Skeletal muscle tissue (tissue), 4 donors: ENCODE data around the gene SLC12A7. TPM values are rescaled to one million over a fixed set of nuclear protein-coding genes. Genes with fewer than 3 reads are reported as not detected.
"Not testable (repeated sequence)": the region's sequence is repeated elsewhere in the genome, so short reads cannot be mapped to it uniquely, and the experiment has no call there.

Source experiments
- H3K27ac ChIP-seq: one replicate; pipeline ENCODE4 v1.7.0; 2013; ENCODE audit warnings: mild to moderate bottlenecking, low read depth, low read length, inconsistent platforms
- H3K27me3 ChIP-seq, 3 donors: one replicate each; pipeline ENCODE4 v1.7.0; 2013; ENCODE audit warnings: low read length in 3 of 3; ENCODE audit not compliant: control insufficient read depth in 3 of 3, insufficient read depth in 3 of 3
- H3K36me3 ChIP-seq, 3 donors: one replicate each; pipeline ENCODE4 v1.7.0; 2013; ENCODE audit warnings: low read length in 3 of 3; ENCODE audit not compliant: control insufficient read depth in 3 of 3, insufficient read depth in 3 of 3
- H3K4me1 ChIP-seq, 3 donors: one replicate each; pipeline ENCODE4 v1.7.0; 2013; ENCODE audit warnings: low read length in 3 of 3, mild to moderate bottlenecking in 3 of 3; ENCODE audit not compliant: control insufficient read depth in 3 of 3, insufficient read depth in 3 of 3
- H3K4me3 ChIP-seq, 3 donors: one replicate each; pipeline ENCODE4 v1.7.0; 2013; ENCODE audit warnings: low read length in 3 of 3
- H3K9ac ChIP-seq, 3 donors: one replicate each; pipeline ENCODE4 v1.7.0; 2013; ENCODE audit warnings: low read length in 3 of 3, mild to moderate bottlenecking in 3 of 3, moderate library complexity in 2 of 3, low read depth in 1 of 3
- H3K9me3 ChIP-seq, 3 donors: one replicate each; pipeline ENCODE4 v1.7.0; 2013; ENCODE audit warnings: low read length in 3 of 3; ENCODE audit not compliant: control insufficient read depth in 3 of 3
- total RNA-seq: library from RNA; depleted of rRNA; stranded (reverse); fragments of >200 nt; gene quantifications from one replicate; pipeline ENCODE4 v1.2.3, GENCODE V29; 2014
- donor health status: Osteomylitis.

SLC12A7 gene
- total RNA-seq, 1 donor from 2014 or later = 5.7 TPM

DNA sequence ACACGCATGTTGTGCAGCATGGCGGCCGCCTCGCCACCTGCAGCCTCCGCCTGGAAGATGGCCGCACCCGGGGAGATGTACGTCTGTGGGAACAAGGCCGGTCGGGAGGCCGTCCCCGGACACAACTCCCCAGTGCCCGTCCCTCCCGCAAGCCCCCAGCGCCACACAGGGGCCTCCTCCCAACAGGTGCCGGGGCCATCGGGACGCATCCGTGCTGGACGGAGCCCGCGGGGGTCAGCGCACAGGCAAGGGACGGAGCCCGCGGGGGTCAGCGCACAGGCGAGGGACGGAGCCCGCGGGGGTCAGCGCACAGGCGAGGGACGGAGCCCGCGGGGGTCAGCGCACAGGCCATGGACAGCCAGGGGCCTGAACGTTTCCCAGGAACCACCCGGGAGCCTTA lies 26.5 kb downstream of the SLC12A7 start:
- Histone ChIP-seq H3K4me3 (no peak overlapping the region), H3K36me3 (peaks cover 9 to 29% (median 12%) of the 10 kb centered on the region in 3 donors), H3K9me3 (no peaks in the 10 kb centered on the region), H3K27me3 (no peaks in the 10 kb centered on the region), H3K4me1 (no peaks in the 10 kb centered on the region), H3K27ac (no peak overlapping the region), H3K9ac (no peak overlapping the region)

DNA sequence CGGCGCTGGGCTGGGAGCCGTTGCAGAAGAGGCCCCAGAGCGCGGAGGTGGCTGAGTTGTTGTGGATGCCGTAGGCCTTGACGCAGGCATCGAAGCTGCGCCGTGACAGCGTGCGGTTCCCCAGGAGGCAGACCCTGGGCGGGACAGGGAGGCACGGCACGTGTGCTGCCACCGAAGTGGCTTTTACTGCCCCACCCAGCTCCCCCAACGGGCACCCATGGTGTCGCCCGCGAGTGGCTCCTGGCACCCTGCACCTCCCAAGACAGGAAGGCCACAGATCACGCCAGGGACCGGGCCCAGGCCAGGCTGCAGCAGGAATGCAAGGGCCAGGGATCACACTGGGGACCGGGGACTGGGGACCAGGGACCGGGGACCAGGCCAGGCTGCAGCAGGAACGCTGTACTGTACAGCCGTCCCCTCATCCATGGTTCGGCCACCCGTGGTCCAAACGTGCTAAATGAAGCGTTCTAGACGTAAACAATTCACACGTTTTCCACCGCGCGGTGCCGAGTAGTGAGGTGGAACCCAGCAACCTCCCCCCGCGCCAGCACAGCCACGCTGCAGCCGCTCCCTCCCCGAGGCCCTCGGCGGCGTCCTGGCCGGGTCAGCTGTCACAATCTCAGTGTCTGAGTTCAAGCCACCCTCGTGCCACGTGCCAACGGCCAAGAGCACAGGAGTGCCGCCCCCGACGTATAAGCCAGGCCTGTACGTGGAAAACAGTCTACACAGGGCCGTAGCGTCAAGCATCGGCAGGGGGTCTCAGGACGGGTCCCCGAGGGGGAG lies 27.8 kb downstream of the SLC12A7 start:
- H3K9ac ChIP-seq = no peak overlapping the region
- H3K36me3 ChIP-seq = peaks cover 9 to 35% (median 13%) of the 10 kb centered on the region in 3 donors
- H3K27ac ChIP-seq = no peak overlapping the region
- H3K4me1 ChIP-seq = no peaks in the 10 kb centered on the region
- H3K4me3 ChIP-seq = no peak overlapping the region
- H3K27me3 ChIP-seq = no peaks in the 10 kb centered on the region
- no peaks in the 10 kb centered on the region for H3K9me3 ChIP-seq

DNA sequence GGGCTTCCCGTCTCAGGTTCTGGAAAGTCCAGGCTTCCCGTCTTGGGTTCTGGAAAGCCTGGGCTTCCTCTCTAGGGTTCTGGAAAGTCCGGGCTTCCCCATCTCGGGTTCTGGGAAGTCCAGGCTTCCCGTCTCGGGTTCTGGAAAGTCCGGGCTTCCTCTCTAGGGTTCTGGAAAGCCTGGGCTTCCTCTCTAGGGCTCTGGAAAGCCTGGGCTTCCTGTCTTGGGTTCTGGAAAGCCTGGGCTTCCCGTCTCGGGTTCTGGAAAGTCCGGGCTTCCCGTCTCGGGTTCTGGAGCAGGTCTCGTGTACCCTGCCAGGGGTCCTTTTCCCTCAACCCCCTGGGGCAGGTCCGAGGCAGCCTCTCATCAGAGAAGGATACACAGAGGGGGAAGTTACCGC lies 28.8 kb downstream of the SLC12A7 start:
- H3K4me3 ChIP-seq, H3K4me1 ChIP-seq, H3K9ac ChIP-seq, H3K9me3 ChIP-seq, H3K27me3 ChIP-seq, H3K27ac ChIP-seq: not testable (repeated sequence)
- H3K36me3 ChIP-seq = peaks cover 9 to 38% (median 11%) of the 10 kb centered on the region in 3 donors

- Histone ChIP-seq H3K9me3 (no peaks in the 10 kb centered on the region), H3K9ac (no peak overlapping the region), H3K27me3 (no peaks in the 10 kb centered on the region), H3K27ac (no peak overlapping the region), H3K36me3 (peaks cover 0 to 28% (median 8%) of the 10 kb centered on the region in 3 donors), H3K4me1 (no peaks in the 10 kb centered on the region), H3K4me3 (no peak overlapping the region)
These were observed 30.3 kb downstream of the SLC12A7 start for GRCh38 chr5:1081519-1081918.

GRCh38 chr5:1080432-1080831 lies 31.4 kb downstream of the SLC12A7 start:
- no peaks in the 10 kb centered on the region for H3K9me3 ChIP-seq
- H3K4me1 ChIP-seq = no peaks in the 10 kb centered on the region
- H3K27ac ChIP-seq = no peak overlapping the region
- H3K36me3 ChIP-seq = peaks cover 0 to 32% (median 8%) of the 10 kb centered on the region in 3 donors
- H3K27me3 ChIP-seq = no peaks in the 10 kb centered on the region
- H3K9ac ChIP-seq = no peak overlapping the region
- no peak overlapping the region for H3K4me3 ChIP-seq

GRCh38 chr5:1079961-1080360 lies 31.9 kb downstream of the SLC12A7 start:
- Histone ChIP-seq H3K27ac (no peak overlapping the region), H3K9ac (no peak overlapping the region), H3K9me3 (no peaks in the 10 kb centered on the region), H3K27me3 (no peaks in the 10 kb centered on the region), H3K4me1 (no peaks in the 10 kb centered on the region), H3K4me3 (no peak overlapping the region), H3K36me3 (peaks cover 0 to 30% (median 8%) of the 10 kb centered on the region in 3 donors)

- H3K36me3 ChIP-seq = peaks cover 0 to 30% (median 10%) of the 10 kb centered on the region in 3 donors
These were observed 32.4 kb downstream of the SLC12A7 start for GRCh38 chr5:1079486-1079885.

GRCh38 chr5:1078851-1079250 lies 33.0 kb downstream of the SLC12A7 start:
- H3K9me3 ChIP-seq = no peaks in the 10 kb centered on the region
- H3K27ac ChIP-seq = no peak overlapping the region
- no peak overlapping the region for H3K9ac ChIP-seq
- no peak overlapping the region for H3K4me3 ChIP-seq
- H3K27me3 ChIP-seq = no peaks in the 10 kb centered on the region
- H3K36me3 ChIP-seq = peaks cover 0 to 24% (median 12%) of the 10 kb centered on the region in 3 donors
- H3K4me1 ChIP-seq = no peaks in the 10 kb centered on the region

More at GRCh38 chr5:1079486-1079885, 32.4 kb downstream of the SLC12A7 start:
- Histone ChIP-seq H3K27ac (no peak overlapping the region), H3K9ac (no peak overlapping the region), H3K4me1 (no peaks in the 10 kb centered on the region), H3K27me3 (no peaks in the 10 kb centered on the region), H3K4me3 (no peak overlapping the region), H3K9me3 (no peaks in the 10 kb centered on the region)

- Histone ChIP-seq H3K9ac (no peak overlapping the region), H3K4me1 (no peaks in the 10 kb centered on the region), H3K27ac (no peak overlapping the region), H3K4me3 (no peak overlapping the region), H3K27me3 (no peaks in the 10 kb centered on the region), H3K9me3 (no peaks in the 10 kb centered on the region), H3K36me3 (peaks cover 0 to 22% (median 12%) of the 10 kb centered on the region in 3 donors)
These were observed 33.7 kb downstream of the SLC12A7 start for GRCh38 chr5:1078206-1078605.

GRCh38 chr5:1077491-1078020 lies 34.3 kb downstream of the SLC12A7 start:
- H3K4me1 ChIP-seq = no peaks in the 10 kb centered on the region
- no peaks in the 10 kb centered on the region for H3K27me3 ChIP-seq
- peaks cover 0 to 21% (median 12%) of the 10 kb centered on the region in 3 donors for H3K36me3 ChIP-seq
- no peaks in the 10 kb centered on the region for H3K9me3 ChIP-seq
- no peak overlapping the region for H3K27ac ChIP-seq
- no peak overlapping the region for H3K9ac ChIP-seq
- H3K4me3 ChIP-seq = no peak overlapping the region
